ENCODE measurements around the gene CEACAM1.

GRCh38 chr19:42555801-42556200 lies 27.5 kb upstream of the CEACAM1 start:
- TF ChIP-seq CTCF (IDR thresholded peaks at IDR 0.05) = no peak
- no peak for TF ChIP-seq EP300 (IDR thresholded peaks at IDR 0.05)

Data from ovary (tissue), 3 donors.